ENCODE data around the gene PCED1B.
"Not testable (repeated sequence)": the region's sequence is repeated elsewhere in the genome, so short reads cannot be mapped to it uniquely, and the experiment has no call there.

Gene PCED1B

GRCh38 chr12:47079468-47079980, at the start of gene PCED1B, which contains the start of gene AMIGO2:
Gene PCED1B, plus strand, starts transcription at chr12:47079621. Its CDS starts 155,443 bp downstream, at chr12:47235064.
Gene AMIGO2, minus strand, starts transcription at chr12:47079959. Its CDS starts 957 bp downstream, at chr12:47079002.
- DNase-seq: peak; percentile 81

- DNase-seq: no peak
These were observed 49.5 kb upstream of the PCED1B start for GRCh38 chr12:47029903-47030302.

GRCh38 chr12:47032644-47033043, 46.8 kb upstream of the PCED1B start:
- DNase-seq: peak; percentile 83

GRCh38 chr12:47033081-47033480, 46.3 kb upstream of the PCED1B start:
- DNase-seq: no peak

GRCh38 chr12:47033789-47034555, 45.4 kb upstream of the PCED1B start:
- DNase-seq: no peak

GRCh38 chr12:47034661-47035060, 44.8 kb upstream of the PCED1B start:
- DNase-seq: no peak

- no peak for DNase-seq
These were observed 43.9 kb upstream of the PCED1B start for GRCh38 chr12:47035484-47035883.

GRCh38 chr12:47038270-47038748, 41.1 kb upstream of the PCED1B start:
- no peak for DNase-seq

- DNase-seq: no peak
These were observed 40.3 kb upstream of the PCED1B start for GRCh38 chr12:47039079-47039478.

- DNase-seq: no peak
These were observed 39.7 kb upstream of the PCED1B start for GRCh38 chr12:47039756-47040155.

- DNase-seq: no peak
These were observed 38.1 kb upstream of the PCED1B start for GRCh38 chr12:47041327-47041726.

GRCh38 chr12:47048541-47048940, 30.9 kb upstream of the PCED1B start:
- no peak for DNase-seq

GRCh38 chr12:47051291-47051690, 28.1 kb upstream of the PCED1B start:
- DNase-seq: not testable (repeated sequence)

- DNase-seq: no peak
These were observed 27.1 kb upstream of the PCED1B start for GRCh38 chr12:47052274-47052673.

GRCh38 chr12:47053961-47054360, 25.5 kb upstream of the PCED1B start:
- DNase-seq: no peak

- DNase-seq: no peak
These were observed 24.8 kb upstream of the PCED1B start for GRCh38 chr12:47054659-47055058.

- DNase-seq: not testable (repeated sequence)
These were observed 23.6 kb upstream of the PCED1B start for GRCh38 chr12:47055856-47056255.

- not testable (repeated sequence) for DNase-seq
These were observed 22.5 kb upstream of the PCED1B start for GRCh38 chr12:47056944-47057343.

GRCh38 chr12:47058640-47059039, 20.8 kb upstream of the PCED1B start:
- DNase-seq: not testable (repeated sequence)

- DNase-seq: no peak
These were observed 13.9 kb upstream of the PCED1B start for GRCh38 chr12:47065546-47065945.

GRCh38 chr12:47066278-47067025, 13.0 kb upstream of the PCED1B start:
- peak; percentile 70 for DNase-seq

- DNase-seq: no peak
These were observed 12.2 kb upstream of the PCED1B start for GRCh38 chr12:47067176-47067575.

GRCh38 chr12:47067771-47068431, 11.5 kb upstream of the PCED1B start:
- peak; percentile 66 for DNase-seq
